ENCODE data around the gene TMEM8B. TPM values are rescaled to one million over a fixed set of nuclear protein-coding genes. Genes with fewer than 3 reads are reported as not detected.

TMEM8B gene
- total RNA-seq, 1 experiment from 2014 or later, result 2.1 TPM

GRCh38 chr9:35798658-35799374, 30.2 kb upstream of the TMEM8B start:
- Histone ChIP-seq H3K4me1 (peaks cover 10% of the 10 kb centered on the region; the same call in 1 of the 2 replicates), H3K27me3 (no peaks in the 10 kb centered on the region), H3K4me3 (no peak overlapping the region), H3K36me3 (no peaks in the 10 kb centered on the region), H3K9me3 (replicated peaks) (no peaks in the 10 kb centered on the region), H3K27ac (no peak overlapping the region)
- no peak for DNase-seq

GRCh38 chr9:35800530-35800929, 28.5 kb upstream of the TMEM8B start:
- H3K4me1 ChIP-seq, result peaks cover 10% of the 10 kb centered on the region; the same call in 1 of the 2 replicates
- no peak for DNase-seq
- no peaks in the 10 kb centered on the region for H3K9me3 ChIP-seq (replicated peaks)
- H3K27me3 ChIP-seq, result no peaks in the 10 kb centered on the region
- no peaks in the 10 kb centered on the region for H3K36me3 ChIP-seq
- no peak overlapping the region for H3K27ac ChIP-seq
- no peak overlapping the region for H3K4me3 ChIP-seq

- DNase-seq, result no peak
- H3K27me3 ChIP-seq, result no peaks in the 10 kb centered on the region
- H3K27ac ChIP-seq, result no peak overlapping the region
- H3K4me3 ChIP-seq, result no peak overlapping the region
- no peaks in the 10 kb centered on the region for H3K36me3 ChIP-seq
- H3K9me3 ChIP-seq (replicated peaks), result no peaks in the 10 kb centered on the region
- H3K4me1 ChIP-seq, result peaks cover 10% of the 10 kb centered on the region; the same call in 1 of the 2 replicates
These were observed 27.5 kb upstream of the TMEM8B start for GRCh38 chr9:35801328-35802128.

GRCh38 chr9:35806101-35806500, 22.9 kb upstream of the TMEM8B start:
- H3K4me1 ChIP-seq, result peaks cover 2% of the 10 kb centered on the region; the same call in 1 of the 2 replicates
- DNase-seq, result no peak
- no peaks in the 10 kb centered on the region for H3K36me3 ChIP-seq
- no peak overlapping the region for H3K4me3 ChIP-seq
- no peak overlapping the region for H3K27ac ChIP-seq
- H3K9me3 ChIP-seq (replicated peaks), result no peaks in the 10 kb centered on the region
- no peaks in the 10 kb centered on the region for H3K27me3 ChIP-seq

- no peaks in the 10 kb centered on the region for H3K27me3 ChIP-seq
- H3K9me3 ChIP-seq (replicated peaks), result no peaks in the 10 kb centered on the region
- H3K4me1 ChIP-seq, result peaks cover 12% of the 10 kb centered on the region; the same call in 1 of the 2 replicates
- H3K27ac ChIP-seq, result no peak overlapping the region
- H3K36me3 ChIP-seq, result no peaks in the 10 kb centered on the region
- no peak overlapping the region for H3K4me3 ChIP-seq
- DNase-seq, result no peak
These were observed 20.6 kb upstream of the TMEM8B start for GRCh38 chr9:35808433-35808832.

- no peak overlapping the region for H3K4me3 ChIP-seq
- no peak overlapping the region for H3K27ac ChIP-seq
- H3K27me3 ChIP-seq, result no peaks in the 10 kb centered on the region
These were observed 18.9 kb upstream of the TMEM8B start for GRCh38 chr9:35810122-35810521.

GRCh38 chr9:35811381-35812024, 17.5 kb upstream of the TMEM8B start:
- H3K4me3 ChIP-seq, result peak overlapping the region; percentile 51
- DNase-seq, result no peak
- H3K27ac ChIP-seq, result peak overlapping the region; percentile 45
- no peaks in the 10 kb centered on the region for H3K36me3 ChIP-seq
- H3K4me1 ChIP-seq, result peaks cover 12% of the 10 kb centered on the region; the same call in 1 of the 2 replicates
- H3K9me3 ChIP-seq (replicated peaks), result no peaks in the 10 kb centered on the region
- no peaks in the 10 kb centered on the region for H3K27me3 ChIP-seq

More at GRCh38 chr9:35810122-35810521, 18.9 kb upstream of the TMEM8B start:
- Histone ChIP-seq H3K4me1 (peaks cover 12% of the 10 kb centered on the region; the same call in 1 of the 2 replicates), H3K9me3 (replicated peaks) (no peaks in the 10 kb centered on the region), H3K36me3 (no peaks in the 10 kb centered on the region)
- DNase-seq, result no peak

GRCh38 chr9:35812025-35812602, 16.9 kb upstream of the TMEM8B start, which contains the start of gene SPAG8:
Gene SPAG8, minus strand, starts transcription at chr9:35812262. Its CDS starts 115 bp downstream, at chr9:35812147.
- H3K4me1 ChIP-seq, result peaks cover 12% of the 10 kb centered on the region; the same call in 1 of the 2 replicates
- H3K4me3 ChIP-seq, result peak within 1 kb of the TSS; percentile 51
- H3K27ac ChIP-seq, result peak within 1 kb of the TSS; percentile 45
- no peaks in the 10 kb centered on the region for H3K9me3 ChIP-seq (replicated peaks)
- H3K27me3 ChIP-seq, result no peaks in the 10 kb centered on the region
- no peaks in the 10 kb centered on the region for H3K36me3 ChIP-seq
- peak; percentile 93 to 95 for DNase-seq

GRCh38 chr9:35813434-35814105, 15.5 kb upstream of the TMEM8B start:
- no peaks in the 10 kb centered on the region for H3K27me3 ChIP-seq
- H3K36me3 ChIP-seq, result no peaks in the 10 kb centered on the region
- peak in 1 of 2 experiments; percentile 32 for DNase-seq
- no peak overlapping the region for H3K27ac ChIP-seq
- H3K9me3 ChIP-seq (replicated peaks), result no peaks in the 10 kb centered on the region
- H3K4me3 ChIP-seq, result no peak overlapping the region; the same call in 1 of the 2 replicates
- peaks cover 12% of the 10 kb centered on the region; the same call in 1 of the 2 replicates for H3K4me1 ChIP-seq

- H3K27me3 ChIP-seq, result no peaks in the 10 kb centered on the region
- no peaks in the 10 kb centered on the region for H3K9me3 ChIP-seq (replicated peaks)
- H3K27ac ChIP-seq, result peak overlapping the region; percentile 86
- no peaks in the 10 kb centered on the region for H3K36me3 ChIP-seq
- H3K4me3 ChIP-seq, result peak overlapping the region; percentile 72
- peak; percentile 64 to 67 for DNase-seq
- peaks cover 12% of the 10 kb centered on the region; the same call in 1 of the 2 replicates for H3K4me1 ChIP-seq
These were observed 14.8 kb upstream of the TMEM8B start for GRCh38 chr9:35814106-35814840.

- DNase-seq, result peak; percentile 96 to 98
- H3K27ac ChIP-seq, result peak within 1 kb of the TSS; percentile 86
- no peaks in the 10 kb centered on the region for H3K9me3 ChIP-seq (replicated peaks)
- peaks cover 12% of the 10 kb centered on the region; the same call in 1 of the 2 replicates for H3K4me1 ChIP-seq
- no peaks in the 10 kb centered on the region for H3K36me3 ChIP-seq
- no peaks in the 10 kb centered on the region for H3K27me3 ChIP-seq
- peak within 1 kb of the TSS; percentile 72 for H3K4me3 ChIP-seq
These were observed 14.0 kb upstream of the TMEM8B start, which contains the start of gene HINT2 for GRCh38 chr9:35814841-35815543. Gene HINT2, minus strand, starts transcription at chr9:35815042. Its CDS starts 63 bp downstream, at chr9:35814979.

GRCh38 chr9:35816708-35817107, 12.3 kb upstream of the TMEM8B start:
- peak; percentile 15 to 37 for DNase-seq
- H3K27me3 ChIP-seq, result no peaks in the 10 kb centered on the region
- H3K9me3 ChIP-seq (replicated peaks), result no peaks in the 10 kb centered on the region
- H3K4me3 ChIP-seq, result no peak overlapping the region
- H3K36me3 ChIP-seq, result no peaks in the 10 kb centered on the region
- H3K4me1 ChIP-seq, result peaks cover 5% of the 10 kb centered on the region; the same call in 1 of the 2 replicates
- H3K27ac ChIP-seq, result no peak overlapping the region

GRCh38 chr9:35818341-35818740, 10.7 kb upstream of the TMEM8B start:
- H3K4me1 ChIP-seq, result no peaks in the 10 kb centered on the region; the same call in 1 of the 2 replicates
- H3K27me3 ChIP-seq, result no peaks in the 10 kb centered on the region
- H3K36me3 ChIP-seq, result no peaks in the 10 kb centered on the region
- no peak overlapping the region for H3K4me3 ChIP-seq
- H3K9me3 ChIP-seq (replicated peaks), result no peaks in the 10 kb centered on the region
- H3K27ac ChIP-seq, result no peak overlapping the region
- DNase-seq, result no peak
